Neuronal stem cell (in vitro differentiated cells): ENCODE data around the gene PACS2.

Source experiments
- DNase-seq: peaks from one replicate; pipeline ENCODE4 v3.0.0-alpha.2; 2013; ENCODE audit warnings: low spot score
- H2AFZ ChIP-seq: one replicate; pipeline ENCODE4 v1.6.1; 2013; ENCODE audit warnings: mild to moderate bottlenecking, low read length, inconsistent platforms
- H2AK5ac ChIP-seq: 2 replicates; pipeline ENCODE4 v1.6.1; 2013; ENCODE audit warnings: low read depth, mild to moderate bottlenecking, inconsistent platforms, low read length, moderate library complexity, mixed read lengths
- H2BK120ac ChIP-seq: 2 replicates; pipeline ENCODE4 v1.6.1; 2013; ENCODE audit warnings: low read depth, mild to moderate bottlenecking, inconsistent platforms, low read length, moderate library complexity, mixed read lengths
- H2BK12ac ChIP-seq: one replicate; pipeline ENCODE4 v1.6.1; 2013; ENCODE audit warnings: low read length, inconsistent platforms
- H2BK15ac ChIP-seq: 2 replicates; pipeline ENCODE4 v1.6.1; 2013; ENCODE audit warnings: mild to moderate bottlenecking, low read length, inconsistent platforms, mixed read lengths
- H2BK5ac ChIP-seq: one replicate; pipeline ENCODE4 v1.6.1; 2013; ENCODE audit warnings: inconsistent platforms, mild to moderate bottlenecking, low read length, moderate library complexity
- H3K14ac ChIP-seq: one replicate; pipeline ENCODE4 v1.6.1; 2013; ENCODE audit warnings: low read length, inconsistent platforms
- H3K18ac ChIP-seq: 2 replicates; pipeline ENCODE4 v1.6.1; 2013; ENCODE audit warnings: low read length, inconsistent platforms
- H3K23ac ChIP-seq: 2 replicates; pipeline ENCODE4 v1.6.1; 2013; ENCODE audit warnings: low read depth, mild to moderate bottlenecking, mixed read lengths, low read length, inconsistent platforms; ENCODE audit not compliant: poor library complexity
- H3K27ac ChIP-seq: replicated peaks from 3 replicates; pipeline ENCODE4 v1.5.1; 2013; ENCODE audit warnings: low read length, inconsistent platforms
- H3K27me3 ChIP-seq, 3 experiments: 2 replicates each; pipeline ENCODE4 v1.6.1; 2013; ENCODE audit warnings: low read length in 3 of 3, mild to moderate bottlenecking in 2 of 3, inconsistent platforms in 1 of 3, low read depth in 1 of 3, mixed read lengths in 1 of 3, moderate library complexity in 1 of 3; ENCODE audit not compliant: control insufficient read depth in 3 of 3, insufficient read depth in 3 of 3
- H3K36me3 ChIP-seq, 2 donors: replicated peaks in 1 of 2; 2 replicates each; pipeline ENCODE4 v1.6.1; 2013; ENCODE audit warnings: low read length in 2 of 2; ENCODE audit not compliant: control insufficient read depth in 2 of 2, insufficient read depth in 2 of 2
- H3K4ac ChIP-seq: 2 replicates; pipeline ENCODE4 v1.6.1; 2013; ENCODE audit warnings: inconsistent platforms, mild to moderate bottlenecking, low read length, moderate library complexity
- H3K4me1 ChIP-seq, 2 donors: 1 replicate in 1 of 2; 2 replicates in 1 of 2; pipeline ENCODE4 v1.6.1; 2013; ENCODE audit warnings: low read length in 2 of 2, low read depth in 1 of 2; ENCODE audit not compliant: control insufficient read depth in 2 of 2, insufficient read depth in 1 of 2
- H3K4me2 ChIP-seq: one replicate; pipeline ENCODE4 v1.6.1; 2013; ENCODE audit warnings: mild to moderate bottlenecking, low read length, inconsistent platforms; ENCODE audit not compliant: insufficient read depth, poor library complexity, severe bottlenecking
- H3K4me3 ChIP-seq, 2 donors: 2 replicates each; pipeline ENCODE4 v1.5.1; 2013; ENCODE audit warnings: low read length in 2 of 2, mild to moderate bottlenecking in 2 of 2, inconsistent platforms in 1 of 2, moderate library complexity in 1 of 2
- H3K79me1 ChIP-seq: one replicate; pipeline ENCODE4 v1.6.1; 2013; ENCODE audit warnings: low read depth, mild to moderate bottlenecking, inconsistent platforms, low read length, moderate library complexity
- H3K9ac ChIP-seq: one replicate; pipeline ENCODE4 v1.6.1; 2013; ENCODE audit warnings: mild to moderate bottlenecking, low read depth, low read length, inconsistent platforms; ENCODE audit not compliant: poor library complexity
- H3K9me3 ChIP-seq, 2 donors: replicated peaks in 1 of 2; 2 replicates each; pipeline versions ENCODE3 to v1.6.1; 2013; ENCODE audit warnings: low read length in 2 of 2, mild to moderate bottlenecking in 2 of 2, inconsistent platforms in 1 of 2, low read depth in 1 of 2, mixed read lengths in 1 of 2, moderate library complexity in 1 of 2; ENCODE audit not compliant: control insufficient read depth in 2 of 2, insufficient read depth in 1 of 2
- H4K8ac ChIP-seq: one replicate; pipeline ENCODE4 v1.6.1; 2013; ENCODE audit warnings: low read depth, mild to moderate bottlenecking, inconsistent platforms, low read length, moderate library complexity
- H4K91ac ChIP-seq: one replicate; pipeline ENCODE4 v1.6.1; 2013; ENCODE audit warnings: low read length, low read depth, mild to moderate bottlenecking, inconsistent platforms; ENCODE audit not compliant: poor library complexity
- WGBS, 2 donors: extraction: QIAGEN DNeasy Blood & Tissue Kit; methylation state at CpG; one replicate each; pipeline ENCODE4 v1.1.7; 2013; ENCODE audit warnings: missing lambda C conversion rate in 2 of 2, mixed read lengths in 1 of 2; ENCODE audit not compliant: insufficient read length in 2 of 2, insufficient replicate concordance in 1 of 2; ENCODE audit errors: extremely low coverage in 2 of 2; 5-methylcytosine and 5-hydroxymethylcytosine counted together

Gene PACS2

GRCh38 chr14:105398726-105399465, 84.3 kb downstream of the PACS2 start:
- DNase-seq = no peak
- Histone ChIP-seq H3K23ac (peak overlapping the region; percentile 14), H3K79me1 (peaks cover 9% of the 10 kb centered on the region), H4K8ac (peak overlapping the region; percentile 98), H3K4me3 (peak overlapping the region; percentile 79 to 84), H3K4ac (no peak overlapping the region), H3K27me3 (no peaks in the 10 kb centered on the region), H3K18ac (peak overlapping the region; percentile 94), H3K4me2 (peak overlapping the region; percentile 94), H2BK5ac (peak overlapping the region; percentile 95), H3K14ac (peak overlapping the region; percentile 75), H3K36me3 (peaks cover 16 to 30% of the 10 kb centered on the region in 2 donors), H2AFZ (peak overlapping the region; percentile 97), H3K4me1 (peaks cover 4 to 7% of the 10 kb centered on the region in 2 donors), H2BK12ac (peak overlapping the region; percentile 84), H3K9ac (peak overlapping the region; percentile 81), H3K9me3 (peaks cover 34 to 37% of the 10 kb centered on the region in 2 donors), H4K91ac (peak overlapping the region; percentile 85), H2BK120ac (peak overlapping the region; percentile 17), H3K27ac (no peak overlapping the region), H2BK15ac (peak overlapping the region; percentile 92), H2AK5ac (peak overlapping the region; percentile 100)
- WGBS, 2 donors = no CpG with 5 or more reads among the region's 41 CpGs

- no peak overlapping the region for H2AFZ ChIP-seq
- H3K9me3 ChIP-seq = peaks cover 35 to 37% of the 10 kb centered on the region in 2 donors
- no peak overlapping the region for H4K91ac ChIP-seq
- no peak for DNase-seq
- peaks cover 16 to 29% of the 10 kb centered on the region in 2 donors for H3K36me3 ChIP-seq
- no peak overlapping the region for H3K4me2 ChIP-seq
- no CpG with 5 or more reads among the region's 8 CpGs for WGBS, 2 donors
- H2AK5ac ChIP-seq = peak overlapping the region; percentile 100
- H3K27me3 ChIP-seq = no peaks in the 10 kb centered on the region
- no peak overlapping the region for H2BK15ac ChIP-seq
- no peak overlapping the region for H2BK120ac ChIP-seq
- H2BK12ac ChIP-seq = no peak overlapping the region
- no peak overlapping the region for H3K18ac ChIP-seq
- peak overlapping the region; percentile 12 for H3K14ac ChIP-seq
- peaks cover 4 to 7% of the 10 kb centered on the region in 2 donors for H3K4me1 ChIP-seq
- H3K9ac ChIP-seq = no peak overlapping the region
- no peak overlapping the region for H3K4ac ChIP-seq
- H3K27ac ChIP-seq = no peak overlapping the region
- H2BK5ac ChIP-seq = no peak overlapping the region
- H3K23ac ChIP-seq = peak overlapping the region; percentile 14
- no peak overlapping the region for H4K8ac ChIP-seq
- H3K4me3 ChIP-seq = peak overlapping the region in 1 of 2 donors; percentile 79
- H3K79me1 ChIP-seq = peaks cover 9% of the 10 kb centered on the region
Observed at GRCh38 chr14:105399466-105399775, 84.9 kb downstream of the PACS2 start.

- no CpG with 5 or more reads among the region's 9 CpGs for WGBS, 2 donors
- no peak overlapping the region for H3K4ac ChIP-seq
- H3K14ac ChIP-seq = no peak overlapping the region
- H3K36me3 ChIP-seq = peaks cover 16 to 24% of the 10 kb centered on the region in 2 donors
- no peak overlapping the region for H2BK120ac ChIP-seq
- no peak overlapping the region for H2BK12ac ChIP-seq
- no peak for DNase-seq
- no peak overlapping the region for H2AK5ac ChIP-seq
- peaks cover 9% of the 10 kb centered on the region for H3K79me1 ChIP-seq
- no peak overlapping the region for H3K4me2 ChIP-seq
- H3K18ac ChIP-seq = no peak overlapping the region
- H3K27me3 ChIP-seq = no peaks in the 10 kb centered on the region
- H3K9ac ChIP-seq = peak overlapping the region; percentile 10
- H3K27ac ChIP-seq = no peak overlapping the region
- H3K4me3 ChIP-seq = peak overlapping the region; percentile 14 to 41
- H3K9me3 ChIP-seq = peaks cover 37 to 38% of the 10 kb centered on the region in 2 donors
- no peak overlapping the region for H4K91ac ChIP-seq
- H2BK15ac ChIP-seq = no peak overlapping the region
- peaks cover 4 to 7% of the 10 kb centered on the region in 2 donors for H3K4me1 ChIP-seq
- H4K8ac ChIP-seq = no peak overlapping the region
- H2AFZ ChIP-seq = no peak overlapping the region
- H2BK5ac ChIP-seq = no peak overlapping the region
- H3K23ac ChIP-seq = no peak overlapping the region
Observed at GRCh38 chr14:105400016-105400415, 85.5 kb downstream of the PACS2 start.

GRCh38 chr14:105401699-105402098, 87.2 kb downstream of the PACS2 start:
- Histone ChIP-seq H3K36me3 (peaks cover 16 to 24% of the 10 kb centered on the region in 2 donors), H3K27me3 (no peaks in the 10 kb centered on the region), H3K4me2 (no peak overlapping the region), H3K4me3 (no peak overlapping the region), H3K4ac (no peak overlapping the region), H3K23ac (no peak overlapping the region), H3K14ac (no peak overlapping the region), H3K4me1 (peaks cover 4 to 7% of the 10 kb centered on the region in 2 donors), H3K79me1 (peaks cover 9% of the 10 kb centered on the region), H2BK12ac (no peak overlapping the region), H3K9me3 (peaks cover 37 to 42% of the 10 kb centered on the region in 2 donors), H2BK120ac (no peak overlapping the region), H4K8ac (no peak overlapping the region), H2BK5ac (no peak overlapping the region), H3K27ac (no peak overlapping the region), H4K91ac (no peak overlapping the region), H3K18ac (no peak overlapping the region), H2BK15ac (no peak overlapping the region), H3K9ac (no peak overlapping the region), H2AFZ (no peak overlapping the region), H2AK5ac (no peak overlapping the region)
- no CpG with 5 or more reads among the region's 9 CpGs for WGBS, 2 donors
- DNase-seq = no peak
